GM19351 (cell line): ENCODE data around the gene TRIM44.

ENCODE experiments used
- ATAC-seq: cut with Tn5 transposase; IDR thresholded peaks from one replicate; pipeline ENCODE4 v1.9.1; 2021; ENCODE audit warnings: mild to moderate bottlenecking, moderate library complexity; ENCODE audit not compliant: unreplicated experiment

Gene TRIM44

GRCh38 chr11:35671396-35672127 lies 9.0 kb downstream of the TRIM44 start:
- no peak for ATAC-seq

GRCh38 chr11:35672608-35673007 lies 10.0 kb downstream of the TRIM44 start:
- no peak for ATAC-seq

- ATAC-seq = no peak
Observed at GRCh38 chr11:35675901-35676610, 13.5 kb downstream of the TRIM44 start.

- no peak for ATAC-seq
Observed at GRCh38 chr11:35676611-35676965, 14.0 kb downstream of the TRIM44 start.

- ATAC-seq = no peak
Observed at GRCh38 chr11:35677904-35678303, 15.3 kb downstream of the TRIM44 start.

- no peak for ATAC-seq
Observed at GRCh38 chr11:35678471-35678870, 15.9 kb downstream of the TRIM44 start.

- ATAC-seq = no peak
Observed at GRCh38 chr11:35678975-35679374, 16.4 kb downstream of the TRIM44 start.

GRCh38 chr11:35680506-35680905 lies 17.9 kb downstream of the TRIM44 start:
- ATAC-seq = no peak

GRCh38 chr11:35681163-35681767 lies 18.7 kb downstream of the TRIM44 start:
- ATAC-seq = no peak

- no peak for ATAC-seq
Observed at GRCh38 chr11:35682230-35683173, 19.9 kb downstream of the TRIM44 start.

GRCh38 chr11:35683728-35684339 lies 21.3 kb downstream of the TRIM44 start:
- ATAC-seq = peak; percentile 82

- ATAC-seq = no peak
Observed at GRCh38 chr11:35688023-35688422, 25.4 kb downstream of the TRIM44 start.

GRCh38 chr11:35689081-35689996 lies 26.8 kb downstream of the TRIM44 start:
- no peak for ATAC-seq

GRCh38 chr11:35702126-35702525 lies 39.6 kb downstream of the TRIM44 start:
- ATAC-seq = no peak

GRCh38 chr11:35709376-35709775 lies 46.8 kb downstream of the TRIM44 start:
- no peak for ATAC-seq

- ATAC-seq = no peak
Observed at GRCh38 chr11:35711173-35711910, 48.8 kb downstream of the TRIM44 start.

- no peak for ATAC-seq
Observed at GRCh38 chr11:35711924-35712323, 49.3 kb downstream of the TRIM44 start.

GRCh38 chr11:35712533-35712932 lies 50.0 kb downstream of the TRIM44 start:
- no peak for ATAC-seq
